Measurements from ENCODE around the gene SPATC1L. TPM values are rescaled to one million over a fixed set of nuclear protein-coding genes. Genes with fewer than 3 reads are reported as not detected.
"Not testable (repeated sequence)": the region's sequence is repeated elsewhere in the genome, so short reads cannot be mapped to it uniquely, and the experiment has no call there.

The SPATC1L gene
- total RNA-seq, 2 experiments from 2014 or later = 8.0 to 9.8 TPM

GRCh38 chr21:46203203-46203600 is 18.9 kb upstream of the SPATC1L start:
- Mint-ChIP-seq H3K9me3 (no peaks in the 10 kb centered on the region), H3K36me3 (ENCODE audit: low read depth) (peaks cover 14% of the 10 kb centered on the region), H3K4me1 (ENCODE audit: low read depth) (no peaks in the 10 kb centered on the region), H3K27me3 (ENCODE audit: low read depth) (no peaks in the 10 kb centered on the region), H3K27ac (no peak overlapping the region), H3K4me3 (no peak overlapping the region)
- intact Hi-C loops (cut with micrococcal nuclease) = no loop called here
- no peak for DNase-seq
- CTCF ChIA-PET = no interaction called here

- no peak for DNase-seq
- no peaks in the 10 kb centered on the region for H3K9me3 Mint-ChIP-seq
- no peaks in the 10 kb centered on the region for H3K27me3 Mint-ChIP-seq (ENCODE audit: low read depth)
- H3K27ac Mint-ChIP-seq = no peak overlapping the region
- peaks cover 14% of the 10 kb centered on the region for H3K36me3 Mint-ChIP-seq (ENCODE audit: low read depth)
- intact Hi-C loops (cut with micrococcal nuclease) = no loop called here
- CTCF ChIA-PET = no interaction called here
- no peak overlapping the region for H3K4me3 Mint-ChIP-seq
- H3K4me1 Mint-ChIP-seq (ENCODE audit: low read depth) = no peaks in the 10 kb centered on the region
These were observed 18.4 kb upstream of the SPATC1L start for GRCh38 chr21:46202592-46203202.

- H3K27ac Mint-ChIP-seq; DNase-seq; H3K9me3 Mint-ChIP-seq; intact Hi-C loops (cut with micrococcal nuclease); H3K4me1 Mint-ChIP-seq (ENCODE audit: low read depth); H3K27me3 Mint-ChIP-seq (ENCODE audit: low read depth); H3K4me3 Mint-ChIP-seq; CTCF ChIA-PET: not testable (repeated sequence)
- peaks cover 14% of the 10 kb centered on the region for H3K36me3 Mint-ChIP-seq (ENCODE audit: low read depth)
These were observed 16.9 kb upstream of the SPATC1L start for GRCh38 chr21:46200877-46201803.

DNA sequence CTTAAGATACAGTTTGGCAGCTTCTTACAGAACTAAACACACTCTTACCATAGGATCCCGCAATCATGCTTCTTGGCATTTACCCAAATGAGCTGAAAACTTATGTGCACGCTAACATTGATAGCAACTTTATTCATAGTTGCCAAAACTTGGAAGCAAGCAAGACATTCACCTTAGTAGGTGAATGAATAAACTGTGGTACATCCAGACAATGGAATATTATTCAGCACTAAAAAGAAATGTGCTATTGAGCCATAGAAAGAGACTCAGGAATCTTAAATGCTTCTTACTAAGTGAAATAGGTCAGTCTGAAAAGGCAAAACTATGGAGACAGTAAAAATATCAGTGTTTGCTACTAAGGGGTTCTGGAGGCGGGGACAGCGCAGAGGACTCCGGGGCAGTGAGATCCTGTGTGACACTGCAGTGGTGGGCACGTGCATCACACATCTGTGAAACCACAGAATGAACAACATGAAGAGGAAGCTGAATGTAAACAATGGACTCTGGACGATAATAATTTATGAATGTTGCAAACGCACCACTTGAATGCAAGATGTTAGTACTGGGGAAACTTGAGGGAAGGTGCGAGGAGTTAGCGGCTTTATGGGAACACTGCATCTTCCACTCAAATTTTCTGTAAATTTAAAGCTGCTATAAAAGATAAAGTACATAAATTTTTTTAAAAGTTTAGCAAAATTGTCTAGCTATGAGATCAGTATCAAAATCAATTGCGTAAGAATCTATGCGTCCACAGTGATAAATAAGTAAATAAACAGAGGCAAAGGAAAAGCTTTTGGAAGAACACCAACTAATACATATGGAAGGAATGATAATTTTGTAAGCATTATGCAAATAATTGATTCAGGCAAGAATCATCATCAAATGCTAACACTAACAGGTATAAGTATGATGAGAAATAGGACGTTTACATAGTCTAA is 15.4 kb upstream of the SPATC1L start:
- H3K27me3 Mint-ChIP-seq (ENCODE audit: low read depth) = no peaks in the 10 kb centered on the region
- DNase-seq = no peak
- H3K4me3 Mint-ChIP-seq = no peak overlapping the region
- no peak overlapping the region for H3K27ac Mint-ChIP-seq
- CTCF ChIA-PET = no interaction called here
- no peaks in the 10 kb centered on the region for H3K4me1 Mint-ChIP-seq (ENCODE audit: low read depth)
- intact Hi-C loops (cut with micrococcal nuclease) = no loop called here
- H3K9me3 Mint-ChIP-seq = no peaks in the 10 kb centered on the region
- peaks cover 15% of the 10 kb centered on the region for H3K36me3 Mint-ChIP-seq (ENCODE audit: low read depth)

- peaks cover 15% of the 10 kb centered on the region for H3K36me3 Mint-ChIP-seq (ENCODE audit: low read depth)
- H3K4me1 Mint-ChIP-seq (ENCODE audit: low read depth) = no peaks in the 10 kb centered on the region
These were observed 12.5 kb upstream of the SPATC1L start for GRCh38 chr21:46196733-46197132.

GRCh38 chr21:46195595-46196195 is 11.4 kb upstream of the SPATC1L start:
- Mint-ChIP-seq H3K9me3 (no peaks in the 10 kb centered on the region), H3K27me3 (ENCODE audit: low read depth) (no peaks in the 10 kb centered on the region), H3K27ac (no peak overlapping the region), H3K36me3 (ENCODE audit: low read depth) (peaks cover 15% of the 10 kb centered on the region), H3K4me3 (no peak overlapping the region), H3K4me1 (ENCODE audit: low read depth) (no peaks in the 10 kb centered on the region)
- CTCF ChIA-PET = no interaction called here
- DNase-seq = no peak
- intact Hi-C loops (cut with micrococcal nuclease) = no loop called here

More at GRCh38 chr21:46196733-46197132, 12.5 kb upstream of the SPATC1L start:
- no peak overlapping the region for H3K27ac Mint-ChIP-seq
- no peaks in the 10 kb centered on the region for H3K9me3 Mint-ChIP-seq
- no peaks in the 10 kb centered on the region for H3K27me3 Mint-ChIP-seq (ENCODE audit: low read depth)
- intact Hi-C loops (cut with micrococcal nuclease) = no loop called here
- DNase-seq = no peak
- no peak overlapping the region for H3K4me3 Mint-ChIP-seq
- CTCF ChIA-PET = no interaction called here

GRCh38 chr21:46194374-46195334 is 10.4 kb upstream of the SPATC1L start:
- intact Hi-C loops (cut with micrococcal nuclease) = no loop called here
- Mint-ChIP-seq H3K36me3 (ENCODE audit: low read depth) (peaks cover 11% of the 10 kb centered on the region), H3K27me3 (ENCODE audit: low read depth) (no peaks in the 10 kb centered on the region), H3K9me3 (no peaks in the 10 kb centered on the region), H3K27ac (no peak overlapping the region), H3K4me3 (no peak overlapping the region), H3K4me1 (ENCODE audit: low read depth) (no peaks in the 10 kb centered on the region)
- DNase-seq = no peak
- CTCF ChIA-PET = no interaction called here

GRCh38 chr21:46193829-46194373 is 9.6 kb upstream of the SPATC1L start:
- H3K36me3 Mint-ChIP-seq (ENCODE audit: low read depth) = peaks cover 7% of the 10 kb centered on the region
- H3K9me3 Mint-ChIP-seq = no peaks in the 10 kb centered on the region
- no peak overlapping the region for H3K4me3 Mint-ChIP-seq
- no peaks in the 10 kb centered on the region for H3K27me3 Mint-ChIP-seq (ENCODE audit: low read depth)
- H3K4me1 Mint-ChIP-seq (ENCODE audit: low read depth) = no peaks in the 10 kb centered on the region
- no peak overlapping the region for H3K27ac Mint-ChIP-seq
- intact Hi-C loops (cut with micrococcal nuclease) = no loop called here
- CTCF ChIA-PET = no interaction called here
- DNase-seq = no peak

DNA sequence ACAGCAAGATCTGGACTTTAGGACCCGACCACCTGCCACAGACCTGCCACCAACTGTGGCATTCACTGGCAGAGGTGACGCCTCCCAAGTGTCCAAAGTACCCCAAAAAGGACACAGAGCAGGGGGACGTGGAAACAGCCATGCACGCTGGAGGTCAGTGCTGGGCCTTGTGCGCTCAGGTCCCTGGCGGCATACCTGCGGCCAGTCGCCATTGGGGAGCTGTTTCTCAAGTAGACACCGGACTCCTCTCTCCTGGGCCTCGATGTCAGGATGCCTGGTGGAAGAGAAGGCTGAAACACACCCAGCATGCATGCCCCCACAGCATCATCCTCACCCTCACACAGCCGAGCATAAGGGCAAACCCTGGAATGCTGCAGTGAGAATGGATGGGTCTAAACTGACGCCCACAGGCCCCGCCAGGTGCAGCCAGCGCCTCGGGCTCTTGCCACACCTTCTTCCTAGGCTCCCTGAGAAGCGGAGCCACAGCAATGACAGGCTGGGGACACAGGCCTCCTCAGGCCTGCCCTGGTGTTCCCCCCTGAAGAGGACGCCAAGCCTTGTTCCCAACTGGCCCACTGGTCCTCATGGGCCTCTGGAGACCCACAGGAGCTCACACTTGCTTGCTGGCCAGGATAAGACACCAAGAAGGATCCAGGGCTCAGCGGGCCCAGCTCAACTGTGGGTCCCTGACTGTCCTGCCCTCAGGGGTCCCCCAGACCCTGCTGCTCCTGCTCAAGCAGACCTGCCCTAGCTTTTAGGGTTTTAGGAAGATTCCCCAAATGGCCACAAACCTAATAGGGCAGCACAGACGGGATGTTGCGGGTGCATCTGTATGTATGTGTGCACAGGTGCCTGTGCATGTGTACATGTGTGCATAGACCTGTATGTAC is 7.7 kb upstream of the SPATC1L start:
- CTCF ChIA-PET = no interaction called here
- H3K27ac Mint-ChIP-seq = no peak overlapping the region

DNA sequence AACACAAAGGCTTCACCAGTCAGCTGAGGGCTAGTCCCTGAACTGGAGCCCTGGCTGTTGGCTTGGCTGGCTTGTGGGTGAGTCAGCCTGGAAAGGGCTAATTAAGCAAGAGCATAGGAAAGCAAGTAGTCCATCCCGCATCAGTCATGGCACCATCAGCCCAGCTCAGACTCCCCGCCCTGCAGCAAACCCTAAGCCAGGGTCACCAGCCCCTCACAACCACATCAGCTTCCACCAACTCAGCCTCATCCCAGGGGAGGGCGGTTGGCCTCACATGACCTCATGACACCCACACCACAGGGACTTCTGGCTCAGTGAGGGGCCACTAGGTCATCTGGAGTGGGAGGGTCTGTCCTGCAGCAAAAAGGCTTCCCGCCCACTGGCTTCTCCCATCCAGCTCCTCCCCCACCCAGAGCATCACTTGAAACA is 7.0 kb upstream of the SPATC1L start:
- Mint-ChIP-seq H3K4me3 (no peak overlapping the region), H3K9me3 (no peaks in the 10 kb centered on the region), H3K27me3 (ENCODE audit: low read depth) (no peaks in the 10 kb centered on the region), H3K27ac (no peak overlapping the region), H3K36me3 (ENCODE audit: low read depth) (peaks cover 4% of the 10 kb centered on the region), H3K4me1 (ENCODE audit: low read depth) (no peaks in the 10 kb centered on the region)
- CTCF ChIA-PET = interaction anchor here (1.3 kb wide), 1 partner anchor 38 kb away, joined by 4 read pairs; no protein-coding TSS in a partner anchor
- intact Hi-C loops (cut with micrococcal nuclease) = no loop called here
- no peak for DNase-seq

More for the DNA sequence above, 7.7 kb upstream of the SPATC1L start:
- DNase-seq = no peak
- H3K36me3 Mint-ChIP-seq (ENCODE audit: low read depth) = peaks cover 4% of the 10 kb centered on the region
- intact Hi-C loops (cut with micrococcal nuclease) = no loop called here
- H3K4me3 Mint-ChIP-seq = no peak overlapping the region
- no peaks in the 10 kb centered on the region for H3K9me3 Mint-ChIP-seq
- no peaks in the 10 kb centered on the region for H3K4me1 Mint-ChIP-seq (ENCODE audit: low read depth)
- no peaks in the 10 kb centered on the region for H3K27me3 Mint-ChIP-seq (ENCODE audit: low read depth)

Measured in activated naive CD4-positive, alpha-beta T cell treated with anti-CD3 and anti-CD28 coated beads for 36 hours (primary cell).